Stomach (tissue), 9 donors: ENCODE data around the gene SELENOW. TPM values are rescaled to one million over a fixed set of nuclear protein-coding genes. Genes with fewer than 3 reads are reported as not detected.
"Not testable (repeated sequence)": the region's sequence is repeated elsewhere in the genome, so short reads cannot be mapped to it uniquely, and the experiment has no call there.

Experiments used
- DNase-seq, 2 donors: peaks; one replicate each; pipeline versions ENCODE4 v3.0.0 to v3.0.0-alpha.2; 2013 to 2019
- H3K27ac ChIP-seq, 5 donors: fragments of 200-600 bp in 4 of 5; sonication (generic) in 4 of 5; one replicate each; pipeline ENCODE4 v1.5.1; 2013 to 2019; ENCODE audit warnings: mild to moderate bottlenecking in 1 of 5, moderate library complexity in 1 of 5
- H3K27me3 ChIP-seq, 3 donors: fragments of 200-600 bp; sonication (generic); one replicate each; pipeline ENCODE4 v1.5.1; 2017 to 2019; ENCODE audit warnings: mixed run types in 1 of 3
- H3K36me3 ChIP-seq, 4 donors: fragments of 200-600 bp; sonication (generic); 1 replicate in 3 of 4; 2 replicates in 1 of 4; pipeline ENCODE4 v1.5.1; 2016 to 2019
- H3K4me1 ChIP-seq, 4 donors: fragments of 200-600 bp; sonication (generic); one replicate each; pipeline ENCODE4 v1.5.1; 2016 to 2019
- H3K4me3 ChIP-seq, 4 donors: fragments of 200-600 bp; sonication (generic) in 3 of 4; one replicate each; pipeline ENCODE4 v1.5.1; 2016 to 2019; ENCODE audit warnings: mild to moderate bottlenecking in 1 of 4
- H3K9me3 ChIP-seq, 4 donors: fragments of 200-600 bp; sonication (generic); one replicate each; pipeline ENCODE4 v1.5.1; 2016 to 2019
- CTCF ChIP-seq, 7 experiments: fragments of 450-650 bp in 4 of 7; fragments of 200-600 bp in 3 of 7; sonication (generic) in 3 of 7; IDR thresholded peaks; one replicate each; pipeline ENCODE4 v1.5.1; 2016 to 2019; ENCODE audit warnings: antibody characterized with exemption in 7 of 7, control low read depth in 2 of 7, mild to moderate bottlenecking in 1 of 7
- EP300 ChIP-seq: sonication (generic); formaldehyde crosslinking; IDR thresholded peaks from one replicate; pipeline ENCODE4 v1.6.1; 2017; ENCODE audit warnings: antibody characterized with exemption
- POLR2A ChIP-seq, 4 donors: fragments of 450-650 bp; IDR thresholded peaks; one replicate each; pipeline ENCODE4 v1.6.1; 2016; ENCODE audit warnings: antibody characterized with exemption in 4 of 4, control low read depth in 2 of 4, mild to moderate bottlenecking in 1 of 4, moderate library complexity in 1 of 4
- POLR2AphosphoS5 ChIP-seq, 3 donors: sonication (generic); formaldehyde crosslinking; IDR thresholded peaks; one replicate each; pipeline ENCODE4 v1.6.1; 2016; ENCODE audit warnings: antibody characterized with exemption in 3 of 3
- WGBS, 5 donors: extraction: QIAGEN DNeasy Blood & Tissue Kit in 3 of 5; methylation state at CpG; one replicate each; pipeline versions ENCODE4 v1.1.5 to v1.1.7; 2013 to 2018; 5-methylcytosine and 5-hydroxymethylcytosine counted together
- intact Hi-C: fragments of 100-400 bp; cut with DNase I; formaldehyde crosslinking; loops from one replicate; pipeline ENCODE4 v1.15.1; 2023; ENCODE audit warnings: low total_unique reads
- polyA plus RNA-seq, 3 donors: library from polyadenylated mRNA; stranded (reverse); fragments of 200-250 nt; gene quantifications; one replicate each; pipeline ENCODE4 v1.2.3, GENCODE V29; 2013
- total RNA-seq, 5 donors: library from RNA; depleted of rRNA; stranded (reverse); fragments of >200 nt; gene quantifications; one replicate each; pipeline versions ENCODE4 v1.1.0 to v1.2.3, GENCODE V29; 2014 to 2016
- donor health status: healthy with polysubstance abuse.
- donor health status: Bipolar disorder and iron deficiency.
- donor health status: healthy.

SELENOW gene
- total and polyA plus RNA-seq, 8 donors: 204 to 1,097 (median 585) TPM

DNA sequence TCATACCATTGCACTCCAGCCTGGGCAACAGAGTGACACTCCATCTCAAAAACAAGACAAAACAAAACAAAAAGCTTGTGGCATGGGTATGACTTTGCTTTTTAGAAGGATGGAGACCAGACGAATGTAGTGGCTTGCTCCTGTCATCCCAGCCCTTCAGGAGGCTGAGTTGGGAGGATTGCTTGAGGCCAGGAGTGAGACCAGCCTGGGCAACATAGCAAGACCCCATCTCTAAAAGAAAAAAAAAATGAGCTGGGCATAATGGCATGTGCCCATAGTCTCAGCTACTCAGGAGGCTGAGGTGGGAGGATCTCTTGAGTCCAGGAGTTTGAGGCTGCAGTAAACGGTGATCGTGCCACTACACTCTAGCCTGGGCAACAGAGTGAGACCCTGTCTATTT is 16.4 kb upstream of the SELENOW start:
- no peak overlapping the region for H3K27ac ChIP-seq
- H3K9me3 ChIP-seq: no peaks in the 10 kb centered on the region
- no peaks in the 10 kb centered on the region for H3K27me3 ChIP-seq
- intact Hi-C loops: no loop called here
- H3K4me1 ChIP-seq: peaks cover 0 to 10% (median 0%) of the 10 kb centered on the region in 4 donors
- TF ChIP-seq EP300 (no peak), POLR2A (IDR thresholded peaks at IDR 0.05) (no peak), POLR2AphosphoS5 (IDR thresholded peaks at IDR 0.05) (no peak), CTCF (IDR thresholded peaks at IDR 0.05) (no peak)
- H3K4me3 ChIP-seq: no peak overlapping the region
- H3K36me3 ChIP-seq: peaks cover 16 to 35% (median 34%) of the 10 kb centered on the region in 4 donors
- 51 to 89% (median 81%) methylated on average over 2 to 3 of the region's 3 CpGs for WGBS, 5 donors
- no peak for DNase-seq

DNA sequence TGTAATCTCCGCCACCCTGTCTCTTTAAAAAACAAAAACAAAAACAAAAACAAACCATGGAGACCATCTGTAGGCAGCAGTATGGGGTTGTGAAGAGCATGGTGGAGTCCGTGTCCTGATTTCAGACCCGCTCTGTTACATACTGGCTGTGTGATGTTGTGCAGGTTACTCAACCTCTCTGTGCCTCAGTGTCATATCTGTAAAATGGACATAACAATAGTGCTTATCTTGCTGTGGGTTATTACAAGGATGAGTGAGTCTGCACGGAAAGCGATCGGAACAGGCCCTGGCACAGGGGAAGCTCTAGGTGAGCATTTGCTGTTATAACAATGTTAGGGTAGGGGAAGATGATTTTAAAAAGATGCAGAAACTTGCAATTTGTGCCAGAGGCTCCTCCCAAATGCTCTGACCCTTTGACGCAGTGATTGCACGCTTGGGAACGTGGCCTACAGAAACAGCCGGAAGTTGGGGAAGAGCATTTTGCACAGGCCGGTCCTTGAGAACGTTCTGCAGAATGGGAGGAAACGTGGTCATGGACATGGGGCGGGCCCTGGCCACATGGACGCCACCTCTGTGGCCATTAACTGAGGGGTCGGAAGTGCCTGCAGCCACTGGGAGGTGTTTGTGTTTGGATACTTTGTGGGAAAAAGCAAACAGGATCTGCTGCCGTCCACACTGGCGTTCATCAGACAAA is 15.7 kb upstream of the SELENOW start:
- 49 to 63% (median 58%) methylated on average over 18 of the region's 18 CpGs for WGBS, 5 donors
- Histone ChIP-seq H3K9me3 (no peaks in the 10 kb centered on the region), H3K4me1 (peaks cover 0 to 10% (median 0%) of the 10 kb centered on the region in 4 donors), H3K36me3 (peaks cover 10 to 29% (median 28%) of the 10 kb centered on the region in 4 donors), H3K27me3 (no peaks in the 10 kb centered on the region), H3K27ac (peak overlapping the region in 1 of 5 donors; percentile 28), H3K4me3 (no peak overlapping the region)
- TF ChIP-seq POLR2AphosphoS5 (IDR thresholded peaks at IDR 0.05) (peak in 1 of 3 donors; percentile 17), POLR2A (IDR thresholded peaks at IDR 0.05) (no peak)
- peak in 1 of 2 donors; percentile 52 for DNase-seq
- intact Hi-C loops: no loop called here

DNA sequence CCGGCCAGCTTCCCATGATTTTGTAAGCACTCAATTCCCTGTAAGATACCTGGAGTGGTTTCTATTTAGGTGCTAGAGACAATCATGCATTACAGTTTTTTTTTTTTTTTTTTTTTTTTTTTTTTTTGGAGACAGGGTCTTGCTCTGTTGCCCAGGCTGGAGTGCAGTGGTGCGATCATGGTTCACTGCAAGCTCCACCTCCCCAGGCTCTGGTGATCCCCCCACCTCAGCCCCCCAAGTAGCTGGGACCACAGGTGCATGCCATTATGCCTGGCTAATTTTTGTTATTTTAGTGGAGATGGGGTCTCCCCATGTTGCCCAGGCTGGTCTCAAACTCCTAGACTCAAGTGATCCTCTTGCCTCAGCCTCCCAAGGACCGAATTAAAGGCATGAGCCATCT is 13.8 kb upstream of the SELENOW start:
- WGBS, 5 donors: 74 to 93% (median 86%) methylated on average over 3 of the region's 3 CpGs
- H3K36me3 ChIP-seq, H3K9me3 ChIP-seq, H3K4me3 ChIP-seq, H3K27ac ChIP-seq, DNase-seq, H3K27me3 ChIP-seq, intact Hi-C loops: not testable (repeated sequence)
- H3K4me1 ChIP-seq: peaks cover 0 to 10% (median 0%) of the 10 kb centered on the region in 4 donors

- intact Hi-C loops: no loop called here
- no peaks in the 10 kb centered on the region for H3K27me3 ChIP-seq
- H3K4me3 ChIP-seq: no peak overlapping the region
- no peaks in the 10 kb centered on the region for H3K9me3 ChIP-seq
- no peaks in the 10 kb centered on the region for H3K36me3 ChIP-seq
- WGBS, 5 donors: 20 to 27% (median 26%) methylated on average over 13 to 19 of the region's 19 CpGs
- H3K27ac ChIP-seq: no peak overlapping the region
- DNase-seq: peak; percentile 72 to 85
- peaks cover 0 to 19% (median 4%) of the 10 kb centered on the region in 4 donors for H3K4me1 ChIP-seq
- no peak for TF ChIP-seq POLR2AphosphoS5 (IDR thresholded peaks at IDR 0.05)
- peak in 5 of 7 experiments; percentile 61 to 74 (median 69) for TF ChIP-seq CTCF (IDR thresholded peaks at IDR 0.05)
- no peak for TF ChIP-seq EP300
- no peak for TF ChIP-seq POLR2A (IDR thresholded peaks at IDR 0.05)
Observed at GRCh38 chr19:47765523-47766358, 12.8 kb upstream of the SELENOW start.

DNA sequence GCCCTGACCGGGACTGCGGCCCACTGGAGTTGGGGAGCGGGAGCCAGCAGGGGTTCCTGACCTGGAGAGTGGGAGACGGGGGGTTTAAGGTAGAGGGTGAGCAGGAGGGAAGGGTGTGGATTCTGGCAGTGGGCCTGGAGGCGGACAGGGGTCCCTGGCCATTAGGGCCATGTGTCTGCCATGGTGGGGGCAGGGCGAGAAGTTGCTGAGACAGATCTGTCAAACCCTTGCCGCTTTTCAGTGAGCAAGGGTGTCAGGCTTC is 12.2 kb upstream of the SELENOW start:
- no peak for DNase-seq
- intact Hi-C loops: no loop called here
- Histone ChIP-seq H3K27me3 (no peaks in the 10 kb centered on the region), H3K36me3 (no peaks in the 10 kb centered on the region), H3K4me3 (no peak overlapping the region), H3K4me1 (peaks cover 0 to 20% (median 4%) of the 10 kb centered on the region in 4 donors), H3K9me3 (no peaks in the 10 kb centered on the region), H3K27ac (no peak overlapping the region)
- 78 to 88% (median 82%) methylated on average over 6 to 7 of the region's 7 CpGs for WGBS, 5 donors
- TF ChIP-seq CTCF (IDR thresholded peaks at IDR 0.05) (no peak), POLR2A (IDR thresholded peaks at IDR 0.05) (no peak), POLR2AphosphoS5 (IDR thresholded peaks at IDR 0.05) (no peak)
